CD4-positive, alpha-beta T cell treated with Interleukin-15 for 1 hour (primary cell): ENCODE results near the gene ADAM12.

Source experiments
- DNase-seq: peaks from one replicate; pipeline ENCODE4 v3.0.0-alpha.2; 2020

The ADAM12 gene, protein sequence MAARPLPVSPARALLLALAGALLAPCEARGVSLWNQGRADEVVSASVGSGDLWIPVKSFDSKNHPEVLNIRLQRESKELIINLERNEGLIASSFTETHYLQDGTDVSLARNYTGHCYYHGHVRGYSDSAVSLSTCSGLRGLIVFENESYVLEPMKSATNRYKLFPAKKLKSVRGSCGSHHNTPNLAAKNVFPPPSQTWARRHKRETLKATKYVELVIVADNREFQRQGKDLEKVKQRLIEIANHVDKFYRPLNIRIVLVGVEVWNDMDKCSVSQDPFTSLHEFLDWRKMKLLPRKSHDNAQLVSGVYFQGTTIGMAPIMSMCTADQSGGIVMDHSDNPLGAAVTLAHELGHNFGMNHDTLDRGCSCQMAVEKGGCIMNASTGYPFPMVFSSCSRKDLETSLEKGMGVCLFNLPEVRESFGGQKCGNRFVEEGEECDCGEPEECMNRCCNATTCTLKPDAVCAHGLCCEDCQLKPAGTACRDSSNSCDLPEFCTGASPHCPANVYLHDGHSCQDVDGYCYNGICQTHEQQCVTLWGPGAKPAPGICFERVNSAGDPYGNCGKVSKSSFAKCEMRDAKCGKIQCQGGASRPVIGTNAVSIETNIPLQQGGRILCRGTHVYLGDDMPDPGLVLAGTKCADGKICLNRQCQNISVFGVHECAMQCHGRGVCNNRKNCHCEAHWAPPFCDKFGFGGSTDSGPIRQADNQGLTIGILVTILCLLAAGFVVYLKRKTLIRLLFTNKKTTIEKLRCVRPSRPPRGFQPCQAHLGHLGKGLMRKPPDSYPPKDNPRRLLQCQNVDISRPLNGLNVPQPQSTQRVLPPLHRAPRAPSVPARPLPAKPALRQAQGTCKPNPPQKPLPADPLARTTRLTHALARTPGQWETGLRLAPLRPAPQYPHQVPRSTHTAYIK

DNA sequence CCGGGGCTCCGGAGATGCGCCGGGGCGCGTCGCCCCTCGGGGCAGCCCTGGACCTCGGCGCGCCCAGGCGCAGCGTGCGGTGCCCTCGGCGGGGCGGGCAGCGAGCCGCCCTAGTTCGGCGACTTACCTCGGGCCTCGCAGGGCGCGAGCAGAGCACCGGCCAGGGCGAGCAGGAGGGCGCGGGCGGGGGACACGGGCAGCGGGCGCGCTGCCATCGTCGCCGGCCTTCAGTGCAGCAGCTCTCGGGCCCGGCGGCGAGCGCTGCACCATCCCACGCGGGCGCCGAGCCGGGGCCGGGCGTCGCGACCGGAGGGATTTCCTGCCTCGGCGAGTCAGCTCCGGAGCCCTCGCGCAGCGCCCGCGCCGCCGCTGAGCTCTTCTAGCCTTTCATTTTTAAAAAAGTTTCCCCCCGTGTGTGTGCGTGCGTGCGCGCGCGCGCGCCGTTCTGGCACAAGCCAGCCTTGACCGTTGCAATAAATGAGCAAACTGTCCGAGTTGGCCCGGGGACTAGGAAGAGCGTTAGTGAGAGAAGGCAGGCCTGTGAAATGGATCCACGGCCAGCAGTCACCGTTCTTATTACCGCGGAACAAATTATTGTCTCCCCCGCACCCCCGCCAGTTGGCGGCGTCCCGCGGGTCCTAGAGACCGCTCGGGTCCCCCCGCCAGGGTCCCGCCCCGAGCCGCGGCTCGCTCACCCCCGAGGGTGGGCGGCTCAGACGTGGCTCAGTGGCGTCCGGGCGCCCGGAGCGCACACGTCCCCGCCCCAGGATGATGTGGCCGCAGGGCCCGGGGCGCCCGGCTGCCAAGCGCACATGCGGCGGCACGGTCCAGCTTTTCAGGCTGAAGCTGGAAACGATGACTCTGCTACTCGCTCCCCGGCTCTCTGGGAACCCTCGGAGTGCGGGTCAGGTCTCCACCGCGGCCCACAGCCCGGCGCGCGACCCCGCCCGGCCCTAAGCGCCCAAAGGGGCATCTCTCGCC, at the start of gene ADAM12:
ADAM12 (minus strand) TSS at position 547 of the 981 bp plus-strand sequence; CDS start at position 215, 332 bp downstream.
- DNase-seq: no peak

DNA sequence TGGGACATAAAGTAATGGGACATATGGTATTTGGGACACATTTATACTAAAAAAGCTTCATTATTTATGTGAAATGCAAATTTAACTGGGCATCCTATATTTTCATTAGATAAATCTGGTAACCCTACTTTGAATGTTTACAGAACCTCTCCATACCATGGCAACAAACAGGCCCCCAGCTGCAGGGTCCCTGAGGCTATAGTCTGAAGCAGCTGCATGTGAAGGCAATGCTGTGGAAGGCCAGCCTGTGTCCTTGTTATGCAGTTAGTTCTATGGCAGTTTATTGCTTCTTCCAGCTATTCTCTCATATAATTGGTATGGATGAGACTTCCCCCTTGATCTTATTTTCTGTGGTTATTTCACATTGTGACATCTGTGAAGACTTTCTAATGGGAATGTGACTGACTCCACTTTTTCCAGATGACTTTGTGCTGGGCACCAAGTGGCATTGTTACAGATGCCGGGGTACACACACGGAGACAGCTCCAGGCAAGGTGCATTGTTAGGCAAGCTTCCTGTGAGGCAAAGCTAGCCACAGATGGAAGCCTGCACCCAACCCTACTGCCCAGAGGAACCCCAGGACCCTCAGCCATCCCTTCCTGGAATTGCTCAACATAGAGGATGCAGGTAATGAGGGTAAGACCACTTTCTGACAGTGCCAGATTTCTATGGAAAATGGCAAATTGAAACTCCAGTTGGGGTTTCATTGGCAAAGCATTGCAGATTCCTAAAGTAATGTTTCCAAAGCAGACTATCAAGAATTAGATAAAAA, 49.5 kb upstream of the ADAM12 start:
- no peak for DNase-seq

DNA sequence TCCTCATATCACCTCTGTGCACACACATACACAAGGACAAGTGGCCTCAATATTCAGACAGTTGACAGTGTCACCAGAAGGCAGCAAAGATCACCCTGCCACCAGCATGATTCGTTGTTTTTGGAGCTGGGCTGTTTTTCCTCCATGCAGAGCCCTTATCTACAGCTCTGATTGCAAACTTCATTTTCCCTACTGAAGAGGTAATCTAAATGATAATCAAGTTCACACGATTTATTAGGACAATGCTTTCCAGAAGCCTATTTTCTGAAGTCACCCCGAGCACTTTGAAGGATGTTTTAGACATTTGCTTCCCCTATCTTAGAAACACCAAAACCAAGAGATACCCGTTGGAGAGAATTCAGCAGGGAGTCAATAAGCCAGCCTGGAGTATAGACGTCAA, 46.0 kb upstream of the ADAM12 start:
- no peak for DNase-seq

DNA sequence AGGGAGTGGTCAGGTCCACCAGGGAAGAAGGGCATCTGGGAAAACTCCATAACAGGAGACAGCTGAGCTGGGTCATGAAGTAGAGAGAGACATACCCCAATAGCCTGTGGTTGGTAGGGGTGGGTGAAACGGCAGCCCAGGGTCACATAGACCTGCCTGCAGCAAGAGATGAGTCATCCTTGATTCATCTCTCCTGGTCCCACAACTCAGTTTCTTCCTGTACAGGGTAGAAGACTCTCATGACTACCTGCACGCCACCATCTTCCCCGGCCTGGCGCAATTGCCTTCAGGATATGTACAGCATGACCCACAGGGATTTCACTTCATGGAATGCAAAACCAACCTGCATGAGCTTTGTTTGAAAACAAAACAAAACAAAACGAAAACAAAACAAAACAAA, 45.1 kb upstream of the ADAM12 start:
- no peak for DNase-seq

DNA sequence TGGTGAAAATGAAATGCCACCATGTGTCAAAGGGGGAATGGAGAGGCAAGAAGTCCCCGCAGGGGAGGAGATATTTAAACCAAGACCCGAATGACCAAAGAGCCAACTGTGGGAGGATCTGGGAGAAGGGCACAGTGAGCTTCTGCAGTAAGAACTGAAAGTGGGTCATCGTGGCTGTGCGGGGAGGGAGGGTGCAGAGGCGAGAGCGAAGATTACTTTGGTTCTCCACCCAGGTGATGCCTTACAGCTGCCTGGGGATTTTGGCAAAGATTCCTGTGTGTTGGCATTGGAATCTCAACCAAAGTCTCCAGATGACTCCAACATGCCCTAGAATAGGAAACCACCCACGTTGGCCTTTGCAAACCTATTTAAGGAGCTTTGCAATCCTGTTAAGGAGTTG, 44.2 kb upstream of the ADAM12 start:
- DNase-seq: no peak

GRCh38 chr10:126431816-126432215, 43.5 kb upstream of the ADAM12 start:
- no peak for DNase-seq

DNA sequence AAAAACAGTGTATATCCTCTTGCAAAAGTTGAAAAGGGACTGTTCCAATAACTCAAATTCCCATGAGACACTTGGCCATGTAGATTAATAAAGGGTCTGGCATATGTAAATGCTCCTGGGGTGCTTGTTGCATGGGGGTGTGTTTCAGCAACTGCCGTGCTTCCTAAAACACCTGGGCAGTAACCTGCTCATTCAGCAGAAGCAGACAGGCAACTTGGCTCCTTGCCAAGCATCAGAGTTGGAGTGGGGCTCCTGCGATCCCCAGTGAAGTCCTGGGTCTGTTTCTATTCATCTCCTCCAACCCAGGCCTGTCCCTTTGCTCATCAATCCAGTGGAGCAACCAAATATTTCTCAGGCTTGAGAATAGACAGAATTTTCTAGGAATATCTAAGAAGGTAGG, 42.2 kb upstream of the ADAM12 start:
- DNase-seq: no peak

DNA sequence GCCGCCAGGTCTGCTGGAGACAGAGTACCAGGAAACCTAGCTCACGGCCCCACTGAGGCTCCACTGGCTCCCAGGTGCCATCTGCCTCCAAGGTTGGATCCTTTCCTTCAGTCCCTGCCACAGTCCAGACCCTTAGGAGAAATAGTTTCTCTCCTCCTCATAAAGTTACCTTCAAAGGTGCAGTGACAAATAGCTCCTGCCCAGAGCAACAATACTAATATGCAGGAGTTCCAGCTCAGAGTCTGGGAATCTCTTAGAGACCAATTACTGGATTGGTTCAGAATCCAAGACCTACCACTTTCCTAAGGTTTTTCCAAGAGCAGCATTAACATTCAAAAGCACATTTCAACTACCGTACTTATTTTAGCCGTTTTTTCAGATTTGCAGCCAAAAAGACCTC, 41.0 kb upstream of the ADAM12 start:
- no peak for DNase-seq

- no peak for DNase-seq
Observed at GRCh38 chr10:126425489-126426065, 37.3 kb upstream of the ADAM12 start.

- DNase-seq: no peak
Observed at GRCh38 chr10:126425032-126425431, 36.8 kb upstream of the ADAM12 start.

GRCh38 chr10:126423732-126424491, 35.6 kb upstream of the ADAM12 start:
- DNase-seq: no peak

GRCh38 chr10:126422567-126422966, 34.3 kb upstream of the ADAM12 start:
- no peak for DNase-seq

DNA sequence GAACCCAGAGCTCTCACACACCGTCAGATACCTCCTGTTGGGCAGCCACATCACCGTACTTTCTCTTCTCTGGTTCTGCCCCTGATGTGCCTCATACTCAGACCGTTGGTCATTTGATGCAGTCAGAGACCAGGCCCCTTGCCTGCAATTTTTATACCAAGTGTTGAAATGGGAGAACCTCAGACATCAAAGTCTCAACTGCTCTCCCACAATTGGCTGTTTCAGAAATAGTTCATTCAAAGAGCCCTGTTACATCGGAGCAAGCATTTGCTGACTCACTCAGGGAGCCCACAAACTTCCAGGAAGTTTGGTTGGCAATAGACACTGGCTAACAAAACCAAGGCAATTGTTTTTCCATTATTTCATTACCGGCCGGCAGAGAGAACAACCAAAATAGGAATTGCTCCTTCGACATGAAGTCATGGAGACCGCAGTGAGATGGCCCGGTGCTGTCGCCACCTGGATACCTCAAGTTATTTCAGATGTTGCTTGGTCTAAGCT, 33.5 kb upstream of the ADAM12 start:
- DNase-seq: no peak

DNA sequence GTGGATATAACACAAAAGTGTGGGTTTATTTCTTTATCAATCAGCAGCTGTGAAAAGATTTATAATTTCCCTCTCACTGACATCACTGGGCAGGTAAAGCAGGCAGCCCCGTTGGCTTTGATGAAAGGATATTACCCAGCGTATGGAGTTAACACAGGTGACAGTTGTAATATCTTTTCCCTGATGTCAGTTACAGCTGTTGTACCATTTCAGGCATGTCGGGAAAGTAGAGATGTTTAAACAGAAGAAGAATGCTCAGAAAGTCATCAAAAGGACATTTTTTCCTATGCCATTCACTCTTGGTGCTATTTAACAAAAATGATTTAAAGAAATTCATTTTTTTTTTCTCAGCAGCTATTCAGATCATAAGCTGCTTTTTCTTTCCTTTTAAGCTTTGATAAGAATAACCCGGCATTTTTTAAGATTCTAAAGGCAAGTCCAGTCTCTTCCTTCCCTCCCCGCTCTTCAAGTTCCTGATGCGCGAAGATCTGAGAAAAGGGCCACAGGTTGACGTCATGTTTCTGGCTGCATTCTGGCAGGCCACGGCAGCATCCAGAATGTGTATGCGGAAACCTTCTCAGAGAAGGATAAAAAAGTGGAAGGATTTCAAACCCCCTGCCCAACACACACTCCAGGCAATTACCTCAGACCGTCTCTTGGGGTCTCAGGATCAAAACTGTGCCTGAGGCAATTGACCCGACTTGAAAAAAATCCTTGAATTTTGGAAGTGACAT, 32.5 kb upstream of the ADAM12 start:
- no peak for DNase-seq

GRCh38 chr10:126417220-126417825, 29.0 kb upstream of the ADAM12 start:
- no peak for DNase-seq

- no peak for DNase-seq
Observed at GRCh38 chr10:126409821-126410220, 21.5 kb upstream of the ADAM12 start.

DNA sequence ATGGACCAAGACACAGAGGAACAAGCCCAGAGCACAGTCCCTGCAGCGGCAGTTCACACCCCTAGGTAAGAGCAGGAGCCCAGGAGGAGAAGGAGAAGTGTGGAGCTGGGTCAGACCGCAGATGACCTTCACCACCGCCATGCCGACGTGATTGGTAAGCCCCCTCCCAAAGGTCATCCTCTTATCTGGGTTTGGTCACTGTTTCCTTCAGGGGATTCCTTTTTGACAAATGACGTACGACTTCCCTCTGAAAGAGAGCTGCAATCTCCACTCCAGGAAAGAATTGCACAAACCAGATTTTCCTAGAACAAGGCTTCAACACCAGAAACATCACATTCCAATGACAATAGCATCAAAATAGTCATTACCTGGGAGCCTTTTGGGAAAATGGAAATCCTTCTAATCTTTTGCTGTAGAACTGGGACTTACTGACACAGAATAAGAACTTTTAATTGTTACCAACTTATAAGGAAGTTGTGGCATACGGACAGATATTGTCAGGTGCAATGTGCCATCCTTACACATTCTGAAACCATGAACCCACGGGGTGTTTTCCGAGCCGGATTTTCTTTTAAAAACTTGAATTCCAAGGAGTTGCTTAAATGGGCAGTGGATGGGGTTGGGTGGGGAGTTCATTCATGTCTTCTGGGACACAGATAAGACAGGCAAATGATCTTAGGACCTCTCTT, 20.8 kb upstream of the ADAM12 start:
- no peak for DNase-seq

DNA sequence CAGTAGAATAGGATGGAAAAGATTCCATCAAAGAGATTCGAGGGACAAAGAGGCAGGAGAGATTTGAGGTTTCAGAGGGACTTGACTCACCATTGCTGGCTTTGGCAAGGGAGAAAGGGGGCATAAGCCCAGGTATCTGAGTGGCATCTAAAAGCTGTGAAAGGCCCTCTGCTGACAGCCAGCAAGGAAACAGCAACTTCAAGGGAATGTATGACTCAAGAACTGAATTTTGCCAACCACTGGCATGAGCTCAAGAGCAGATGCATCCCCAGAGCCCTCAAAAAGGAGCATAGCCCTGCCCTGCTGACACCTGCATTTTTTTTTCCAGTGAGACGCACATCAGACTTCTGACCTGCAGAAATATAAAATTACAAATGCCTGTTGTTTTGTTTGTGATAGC, 19.6 kb upstream of the ADAM12 start:
- no peak for DNase-seq
